Skeletal muscle cell (primary cell): ENCODE measurements around the gene PDGFD.
A peak's percentile ranks its signal among the peaks of the same experiment; 100 is the strongest.

ENCODE experiments used
- DNase-seq: peaks from one replicate; pipeline ENCODE4 v3.0.0-alpha.2; 2010; ENCODE audit warnings: low read depth
- H3K4me3 ChIP-seq: 2 replicates; pipeline ENCODE4 v1.5.1; 2011; ENCODE audit warnings: low read depth, mild to moderate bottlenecking, control low read depth, low read length, moderate library complexity

Gene PDGFD

DNA sequence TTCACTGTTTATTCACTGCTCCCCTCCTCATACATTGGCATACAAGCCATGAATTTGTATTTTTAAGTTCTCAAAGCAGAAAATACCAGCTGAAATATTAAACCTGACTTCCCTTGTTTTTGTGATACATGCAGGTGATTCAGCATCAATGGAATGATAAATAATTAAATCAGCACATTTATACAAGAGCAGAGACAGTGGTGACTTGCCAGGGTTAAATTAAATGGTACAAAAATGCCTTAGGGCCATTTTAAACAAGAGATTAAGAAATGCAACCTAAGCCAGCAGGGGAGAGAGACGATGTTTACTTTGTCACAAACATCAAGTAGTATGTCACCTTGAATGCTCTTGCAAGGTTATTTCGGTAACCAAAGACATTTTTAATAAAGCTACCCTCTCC is 223.4 kb downstream of the PDGFD start:
- DNase-seq = no peak
- H3K4me3 ChIP-seq = no peak overlapping the region

DNA sequence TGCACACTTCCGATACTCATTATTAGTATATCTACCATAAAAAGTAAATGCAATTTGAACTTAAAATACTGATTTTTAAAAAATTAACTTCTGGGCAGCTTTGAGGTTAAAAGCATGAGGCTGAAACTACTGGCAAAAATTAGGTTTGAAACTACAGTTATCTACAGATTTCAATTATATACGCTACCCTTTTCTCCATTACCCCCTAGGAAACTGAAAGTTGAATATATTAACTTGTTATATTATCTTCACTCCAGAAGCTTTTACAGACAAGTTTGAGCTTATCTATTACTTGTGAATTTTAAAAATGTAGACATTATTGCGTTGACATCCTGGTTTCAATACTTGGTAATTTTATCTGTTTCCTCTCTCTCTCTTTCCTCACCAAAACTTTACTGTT is 224.3 kb downstream of the PDGFD start:
- H3K4me3 ChIP-seq = no peak overlapping the region
- no peak for DNase-seq

DNA sequence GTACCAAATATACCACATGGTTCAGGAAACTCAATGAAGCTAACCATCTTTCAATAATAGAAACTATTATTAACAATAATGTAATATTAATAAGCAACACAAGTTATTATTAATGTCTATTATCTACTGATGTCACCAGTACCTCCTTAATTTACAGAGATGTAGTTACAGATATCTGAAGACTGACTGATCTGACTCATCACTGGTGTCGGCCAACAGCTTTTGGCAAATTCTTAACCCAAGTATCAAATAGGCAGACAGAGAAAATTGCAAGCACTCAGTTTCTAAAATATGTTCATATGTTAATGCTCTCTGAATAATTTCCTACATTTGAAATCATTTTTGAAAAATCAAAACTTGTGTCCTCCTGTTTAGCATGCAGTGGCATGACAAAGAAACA is 227.9 kb downstream of the PDGFD start:
- DNase-seq = no peak

DNA sequence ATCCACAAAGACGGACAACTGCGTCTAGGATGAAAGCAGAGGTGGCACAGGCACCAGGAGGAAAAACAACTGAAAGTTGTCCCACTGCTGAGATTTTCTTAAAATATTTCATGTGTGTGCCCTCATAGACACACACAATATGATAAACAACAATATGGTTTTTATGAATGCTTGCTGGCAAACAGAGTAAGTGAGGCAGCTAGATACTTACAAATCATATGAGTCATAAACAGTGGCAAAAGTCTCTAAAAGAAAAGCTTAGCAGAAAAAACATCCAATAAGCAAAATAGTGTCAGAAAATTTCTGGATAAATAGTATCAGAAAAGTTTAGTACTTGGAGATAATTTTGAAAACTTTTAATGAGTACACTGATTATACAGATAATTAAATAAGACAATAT is 228.7 kb downstream of the PDGFD start:
- DNase-seq = no peak
- H3K4me3 ChIP-seq = no peak overlapping the region

More for the DNA sequence above, 227.9 kb downstream of the PDGFD start:
- no peak overlapping the region for H3K4me3 ChIP-seq

DNA sequence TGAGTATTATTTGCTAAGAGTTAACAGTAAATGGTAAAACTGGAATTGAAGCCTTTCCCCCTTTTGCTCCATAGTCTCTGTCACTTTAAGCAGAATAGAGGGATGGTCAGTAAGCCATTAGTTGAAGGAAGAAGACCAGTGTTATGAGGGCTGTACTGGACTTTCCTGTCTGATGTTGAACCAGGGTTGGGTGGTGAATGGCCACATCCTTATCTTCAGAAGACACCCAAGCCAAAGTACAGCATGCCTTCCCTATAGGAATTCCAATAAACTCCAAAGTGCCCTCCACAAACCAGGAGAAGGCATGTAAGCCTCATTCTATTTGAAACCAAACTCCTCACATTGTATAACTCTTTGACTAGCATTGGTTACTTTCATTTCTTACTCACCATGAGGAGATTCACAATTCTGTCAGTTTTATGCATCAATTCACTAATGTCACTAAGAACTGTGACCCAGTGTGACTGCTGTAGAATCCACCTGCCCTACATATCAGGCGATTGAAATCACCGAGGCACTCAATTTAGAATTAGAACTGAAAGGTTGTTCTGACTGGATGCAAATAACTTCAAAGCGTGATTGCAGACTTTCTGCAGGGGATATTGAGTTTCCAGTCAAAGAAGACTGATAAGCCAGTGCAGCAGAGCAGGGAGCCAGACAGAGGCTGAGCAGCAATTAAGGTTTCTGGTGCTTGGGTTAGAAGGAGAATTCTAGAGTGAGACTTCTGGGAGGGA is 234.6 kb downstream of the PDGFD start:
- no peak for DNase-seq
- no peak overlapping the region for H3K4me3 ChIP-seq

DNA sequence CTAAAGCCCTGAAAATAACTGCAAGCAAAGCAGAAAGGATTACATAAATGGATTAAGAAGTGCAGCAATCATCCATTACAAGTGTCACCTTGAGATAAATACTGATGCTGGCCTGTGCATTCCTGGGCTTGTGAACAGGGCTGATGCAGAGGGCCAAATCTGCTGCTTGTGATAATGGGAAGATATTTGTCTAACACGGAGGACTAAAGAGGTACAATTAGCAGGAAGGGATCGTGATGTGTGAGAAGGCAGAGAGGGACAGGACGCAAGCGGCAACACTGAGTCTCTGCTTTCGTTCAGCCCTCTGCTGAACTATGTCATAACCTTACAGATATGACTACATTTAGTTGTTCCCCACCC is 235.2 kb downstream of the PDGFD start:
- H3K4me3 ChIP-seq = no peak overlapping the region
- no peak for DNase-seq

DNA sequence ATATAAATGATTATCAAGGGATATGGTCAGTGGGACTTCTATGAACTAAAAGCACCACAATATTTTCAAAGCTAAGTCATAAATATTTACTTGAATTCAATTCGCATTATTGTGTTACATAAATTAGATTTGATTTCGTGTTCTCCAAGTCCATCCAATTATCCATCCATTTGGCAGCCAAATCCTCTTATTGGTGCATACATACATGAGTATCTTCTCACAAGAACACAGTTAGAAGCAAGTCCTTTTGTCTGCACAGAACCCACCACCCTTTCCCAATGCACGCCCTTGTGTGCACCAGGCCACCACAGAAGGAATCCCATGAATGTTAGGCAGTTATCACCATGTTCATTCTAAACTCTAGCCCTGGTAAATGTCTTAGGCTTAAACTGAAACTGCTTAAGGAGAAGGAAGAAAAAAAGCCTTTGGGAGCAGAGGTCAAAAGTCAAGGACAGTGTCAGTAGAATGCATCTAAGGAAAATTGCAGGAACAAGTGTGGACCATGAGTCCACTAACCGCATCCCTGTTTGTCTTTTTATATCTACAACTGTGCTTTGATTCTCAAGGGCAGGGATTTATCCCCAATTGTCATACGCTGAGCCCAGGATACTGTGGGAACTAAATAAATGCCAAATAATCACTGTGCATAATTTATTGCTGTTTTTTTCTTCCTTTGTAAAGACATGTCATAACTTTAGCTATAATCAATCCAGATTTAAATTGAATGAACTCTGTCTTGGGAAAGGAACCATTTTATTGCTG is 235.7 kb downstream of the PDGFD start:
- H3K4me3 ChIP-seq = no peak overlapping the region
- no peak for DNase-seq

DNA sequence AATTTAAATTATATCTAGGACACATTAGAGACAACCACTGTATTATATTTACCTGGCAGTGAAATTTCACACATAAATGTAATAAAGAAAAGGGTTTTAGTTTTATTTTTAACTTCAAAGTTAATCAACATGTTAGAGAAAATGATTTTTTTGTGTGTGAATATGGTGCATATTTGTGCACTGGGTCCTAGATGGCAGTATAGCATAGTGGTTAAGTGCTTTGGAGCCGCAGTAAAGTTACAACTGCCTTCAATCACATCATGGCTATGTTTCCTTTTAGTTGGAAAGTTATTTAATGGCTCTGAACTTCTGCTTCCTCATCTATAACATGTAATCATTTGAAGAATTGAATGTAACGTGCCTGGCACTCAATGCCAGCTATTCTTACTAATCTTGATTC is 236.4 kb downstream of the PDGFD start:
- no peak for DNase-seq
- no peak overlapping the region for H3K4me3 ChIP-seq

DNA sequence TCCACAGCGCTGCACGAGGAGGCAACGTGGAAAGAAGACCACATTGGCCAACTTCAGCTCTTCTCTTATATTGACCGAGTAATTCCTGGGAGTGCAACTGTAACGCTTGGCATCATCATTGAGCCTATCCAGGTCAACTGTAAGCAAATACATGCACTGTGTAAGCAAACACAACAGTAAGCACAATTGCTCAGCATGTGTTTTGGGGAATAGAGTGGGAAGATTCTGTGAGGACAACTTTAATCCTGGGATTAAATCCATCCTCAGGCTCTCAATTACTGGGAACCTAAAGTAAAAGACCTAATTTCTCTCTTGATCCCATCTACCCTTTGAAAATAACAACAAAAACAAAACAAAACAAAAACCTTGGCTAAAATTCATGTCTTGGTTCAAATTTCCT is 237.0 kb downstream of the PDGFD start:
- no peak overlapping the region for H3K4me3 ChIP-seq
- DNase-seq = no peak

DNA sequence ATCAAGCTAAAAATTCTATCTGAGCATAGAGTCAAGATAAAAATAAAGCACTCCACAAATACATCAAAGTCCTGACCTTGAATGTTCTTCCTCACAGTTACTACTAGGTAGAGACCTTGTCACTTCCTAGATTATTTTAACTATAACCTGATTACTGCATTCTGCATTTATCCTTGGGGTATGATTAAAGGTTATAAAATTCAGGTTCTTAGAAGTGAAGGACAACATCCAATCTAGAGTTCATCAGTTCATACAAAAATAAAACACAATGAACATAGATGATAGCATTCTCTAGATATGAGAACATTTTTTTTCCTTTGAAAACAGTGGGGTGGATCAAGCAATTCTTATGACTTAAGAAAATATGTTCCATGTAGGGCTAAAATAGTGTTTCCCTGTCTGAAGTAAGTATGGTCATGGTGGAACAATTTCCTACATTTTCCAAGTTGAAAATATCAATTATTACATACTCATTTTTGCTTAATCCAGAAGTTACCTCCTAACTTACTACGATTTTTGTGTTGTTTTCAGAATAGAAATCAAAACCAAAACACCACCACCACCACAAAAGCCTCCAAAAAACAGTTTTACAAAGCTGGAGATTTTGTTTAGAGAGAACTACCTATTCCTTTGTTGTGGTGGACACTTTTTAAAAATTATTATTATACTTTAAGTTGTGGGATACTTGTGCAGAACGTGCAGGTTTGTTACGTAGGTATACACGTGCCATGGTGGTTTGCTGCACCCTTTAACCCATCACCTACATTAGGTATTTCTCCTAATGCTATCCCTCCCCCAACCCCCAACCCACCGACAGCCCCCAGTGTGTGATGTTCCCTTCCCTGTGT is 239.6 kb downstream of the PDGFD start:
- no peak overlapping the region for H3K4me3 ChIP-seq
- DNase-seq = no peak

DNA sequence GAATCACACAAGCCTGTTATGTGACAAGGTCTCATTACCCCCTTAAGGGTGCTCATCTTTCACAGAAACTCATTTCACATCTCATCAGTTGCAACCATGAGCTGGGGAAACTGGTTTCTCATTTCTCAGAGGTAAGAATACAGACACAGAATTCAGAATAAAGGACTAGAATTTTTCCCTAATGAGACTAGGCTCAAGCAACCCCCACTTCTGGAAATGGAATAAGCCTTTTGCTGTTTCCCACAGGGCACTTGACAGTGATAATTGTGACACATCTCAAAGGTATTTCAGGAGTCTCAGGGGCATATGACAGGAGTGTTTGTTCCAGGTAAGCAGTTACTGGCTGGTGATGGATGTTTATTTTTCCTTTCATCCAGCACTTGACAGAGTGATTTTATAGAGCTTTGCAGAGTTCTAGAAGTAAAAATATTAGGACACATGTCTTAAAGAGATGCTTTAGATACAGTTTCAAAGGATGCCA is 240.5 kb downstream of the PDGFD start:
- no peak for DNase-seq
- H3K4me3 ChIP-seq = no peak overlapping the region

DNA sequence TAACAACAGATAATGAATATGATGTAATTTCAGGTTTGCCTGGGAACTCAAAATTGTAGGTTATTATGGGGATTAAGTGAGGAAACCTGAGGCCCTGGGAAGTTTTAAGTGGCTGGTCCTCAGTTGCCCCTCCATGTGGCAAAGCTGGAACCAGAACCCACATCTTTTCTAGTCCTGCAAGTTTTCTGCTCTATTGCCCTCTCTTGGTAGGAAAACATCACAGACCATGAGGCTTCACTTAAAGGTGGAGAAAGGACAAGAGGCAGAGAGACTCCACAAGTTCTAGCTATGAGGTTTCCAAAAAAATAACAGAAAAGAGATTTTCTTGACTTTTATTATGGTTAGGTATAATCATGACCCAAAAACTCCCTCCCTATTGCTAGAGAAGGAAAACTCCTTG is 243.0 kb downstream of the PDGFD start:
- no peak for DNase-seq
- no peak overlapping the region for H3K4me3 ChIP-seq

DNA sequence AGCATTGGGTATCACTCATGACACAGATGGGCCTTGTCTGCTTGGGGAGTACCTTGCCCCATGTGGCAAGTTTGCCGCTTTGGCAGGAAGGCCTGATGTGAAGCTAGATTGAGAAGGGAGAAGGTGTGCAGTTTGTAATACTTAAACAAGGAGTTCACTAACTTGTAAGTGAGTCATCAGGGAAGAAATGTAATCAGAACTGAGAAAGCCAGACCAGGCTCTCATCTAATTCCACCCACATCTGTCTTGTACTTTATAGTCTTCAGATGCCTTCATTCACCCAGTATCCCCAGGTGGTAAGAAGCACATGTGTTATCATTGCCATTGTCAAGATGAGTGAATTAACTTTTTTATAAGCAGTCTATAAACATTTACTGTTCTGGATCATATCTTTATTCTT is 243.5 kb downstream of the PDGFD start:
- H3K4me3 ChIP-seq = no peak overlapping the region
- peak; percentile 11 for DNase-seq

DNA sequence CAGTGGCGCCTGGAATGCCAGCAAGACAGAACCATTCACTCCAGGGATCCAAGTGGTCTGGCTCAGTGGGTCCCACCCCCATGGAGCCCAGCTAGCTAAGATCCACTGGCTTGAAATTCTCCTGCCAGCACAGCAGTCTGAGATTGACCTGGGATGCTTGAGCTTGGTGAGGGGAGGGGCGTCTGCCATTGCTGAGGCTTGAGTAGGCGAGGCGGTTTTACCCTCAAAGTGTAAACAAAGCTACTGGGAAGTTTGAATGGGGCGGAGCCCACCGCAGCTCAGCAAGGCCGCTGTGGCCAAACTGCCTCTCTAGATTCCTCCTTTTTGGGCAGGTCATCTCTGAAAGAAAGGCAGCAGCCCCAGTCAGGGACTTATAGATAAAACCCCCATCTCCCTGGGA is 253.2 kb downstream of the PDGFD start:
- DNase-seq = no peak
- H3K4me3 ChIP-seq = no peak overlapping the region

DNA sequence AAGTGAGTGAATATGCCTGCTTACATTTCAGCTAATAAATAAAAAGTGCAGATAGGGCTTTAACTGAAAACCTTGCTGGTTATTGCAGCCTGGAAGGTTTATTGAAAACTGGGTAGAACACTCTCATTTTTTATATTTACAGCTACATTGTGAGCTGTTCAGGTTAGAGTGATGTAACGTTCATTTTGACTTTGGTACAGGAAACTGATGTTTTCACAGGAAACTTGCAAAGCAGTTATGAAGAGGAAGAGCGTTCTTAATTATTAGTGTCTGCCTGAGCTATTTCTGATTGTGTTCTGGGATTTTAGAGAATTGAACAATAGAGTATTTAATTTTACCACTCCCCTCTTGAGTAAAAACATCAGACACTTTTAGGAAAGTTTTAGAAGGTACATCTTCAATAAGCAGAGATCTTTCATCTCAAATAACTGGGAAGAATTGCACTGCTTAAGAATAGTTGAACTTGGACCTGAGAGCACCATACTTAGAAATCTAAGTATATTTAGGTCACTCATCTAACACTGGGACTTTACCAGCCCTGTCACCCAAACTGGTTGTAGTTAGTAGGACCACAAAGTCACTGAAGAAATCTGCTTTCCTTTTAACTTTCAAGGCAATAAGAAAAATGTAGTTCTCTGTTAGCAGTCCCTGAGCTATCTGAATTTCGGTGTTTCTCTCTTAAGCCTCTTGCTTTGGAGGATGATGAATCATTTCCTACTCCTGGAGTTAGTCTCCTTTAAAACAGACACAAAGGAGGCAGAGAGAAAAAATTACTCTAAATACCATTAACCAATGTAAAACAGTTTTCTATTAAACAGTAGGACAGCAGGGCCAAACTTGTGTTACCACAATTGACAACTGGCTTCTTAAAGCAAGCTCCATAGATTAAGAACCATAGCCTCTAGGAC is 256.1 kb downstream of the PDGFD start:
- DNase-seq = peak; percentile 18
- H3K4me3 ChIP-seq = no peak overlapping the region

DNA sequence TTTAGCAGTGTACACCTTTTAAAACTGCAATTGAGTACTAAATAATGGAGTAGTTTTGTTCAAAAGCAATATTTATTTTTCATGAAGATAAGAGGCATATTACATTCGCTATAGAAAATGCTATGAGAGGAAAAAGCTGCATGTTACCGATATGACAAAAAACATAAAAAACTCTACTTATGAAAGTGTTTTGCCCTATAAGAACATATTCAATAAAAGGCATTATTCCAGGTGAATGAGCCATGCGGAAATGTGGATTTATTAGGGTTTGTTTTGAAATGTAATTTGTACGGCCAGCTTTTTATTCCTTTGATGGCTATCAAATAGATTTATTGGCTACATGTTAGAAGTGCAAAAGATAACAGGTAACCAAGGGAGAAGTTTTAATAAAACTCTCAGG is 256.8 kb downstream of the PDGFD start:
- DNase-seq = no peak
- no peak overlapping the region for H3K4me3 ChIP-seq

DNA sequence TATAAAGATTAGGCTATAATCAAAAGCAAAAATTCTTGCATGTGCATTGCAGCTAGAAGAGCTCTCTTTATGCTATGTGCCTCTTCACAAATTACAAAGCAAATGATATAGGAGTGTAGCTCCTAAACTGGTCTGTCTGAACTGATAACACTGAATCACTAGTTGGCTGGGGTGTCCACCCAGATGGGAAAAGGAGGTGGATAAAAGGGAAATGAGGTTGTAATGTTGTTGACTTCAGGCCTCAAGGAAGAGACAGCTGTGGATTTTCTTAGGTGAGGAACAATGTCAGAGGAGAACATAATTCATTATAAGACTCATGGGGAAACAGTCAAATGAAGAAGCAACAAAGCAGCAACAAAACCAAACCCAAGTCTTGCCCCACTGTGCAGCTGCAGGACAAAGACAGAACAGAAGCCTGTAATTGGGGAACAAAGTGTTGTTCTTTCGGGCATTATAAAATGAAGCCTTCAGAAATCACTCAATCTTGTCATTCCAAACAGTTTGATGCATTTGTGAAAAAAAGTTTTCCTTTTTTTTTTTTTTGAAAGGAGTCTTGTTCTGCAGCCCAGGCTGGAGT is 257.6 kb downstream of the PDGFD start:
- no peak for DNase-seq
- no peak overlapping the region for H3K4me3 ChIP-seq

DNA sequence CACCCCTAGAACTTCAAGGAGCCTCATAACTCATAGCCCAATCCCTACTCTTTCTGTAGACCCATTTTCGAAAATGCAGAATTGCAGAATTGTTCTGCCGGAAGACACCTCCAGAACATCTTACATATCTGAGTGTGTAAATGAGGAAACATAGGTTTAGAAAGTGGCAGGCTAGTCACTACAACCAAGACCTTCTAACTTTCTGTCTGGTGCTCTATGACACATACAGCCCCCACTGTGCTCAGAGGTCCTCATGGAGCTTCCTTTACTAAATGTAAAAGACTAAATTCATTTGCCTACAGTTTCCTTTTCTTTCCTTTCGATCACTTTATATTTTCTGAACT is 259.7 kb downstream of the PDGFD start:
- DNase-seq = no peak
- H3K4me3 ChIP-seq = no peak overlapping the region
